NCI-H460 (cell line): ENCODE measurements around the gene TARDBP. TPM values are rescaled to one million over a fixed set of nuclear protein-coding genes. Genes with fewer than 3 reads are reported as not detected.

Experiments
- total RNA-seq: library from RNA; depleted of rRNA; stranded (reverse); fragments of >200 nt; shearing (Covaris generic); gene quantifications from 2 replicates; pipeline ENCODE4 v1.2.3, GENCODE V29; 2014; rRNA removed

The TARDBP gene
- total RNA-seq, 1 experiment from 2014 or later: 35.2 TPM

Other genes starting within 250 kb of the TARDBP start
- gene CASZ1, start 216.0 kb upstream of the TARDBP start, total RNA-seq: 6.4 and 6.9 TPM in 2 replicates
- not detected in 2 replicates for gene MASP2, start 34.6 kb downstream of the TARDBP start, total RNA-seq
- 40.3 and 49.8 TPM in 2 replicates for gene SRM, start 47.4 kb downstream of the TARDBP start, total RNA-seq
- 54.4 and 57.3 TPM in 2 replicates for gene EXOSC10, start 87.2 kb downstream of the TARDBP start, total RNA-seq
- not detected in 2 replicates for gene ANGPTL7, start 176.7 kb downstream of the TARDBP start, total RNA-seq
- 29.3 and 30.0 TPM in 2 replicates for gene MTOR, start 249.9 kb downstream of the TARDBP start, total RNA-seq